Stimulated activated CD4-positive, alpha-beta T cell treated with anti-CD3 and anti-CD28 coated beads, Interleukin-4, amount 100 ng/mL, for 24 hours (primary cell): Measurements from ENCODE around the gene PRDM16.

Source experiments
- DNase-seq: peaks from one replicate; pipeline ENCODE4 v3.0.0-alpha.2; 2020

PRDM16 gene

DNA sequence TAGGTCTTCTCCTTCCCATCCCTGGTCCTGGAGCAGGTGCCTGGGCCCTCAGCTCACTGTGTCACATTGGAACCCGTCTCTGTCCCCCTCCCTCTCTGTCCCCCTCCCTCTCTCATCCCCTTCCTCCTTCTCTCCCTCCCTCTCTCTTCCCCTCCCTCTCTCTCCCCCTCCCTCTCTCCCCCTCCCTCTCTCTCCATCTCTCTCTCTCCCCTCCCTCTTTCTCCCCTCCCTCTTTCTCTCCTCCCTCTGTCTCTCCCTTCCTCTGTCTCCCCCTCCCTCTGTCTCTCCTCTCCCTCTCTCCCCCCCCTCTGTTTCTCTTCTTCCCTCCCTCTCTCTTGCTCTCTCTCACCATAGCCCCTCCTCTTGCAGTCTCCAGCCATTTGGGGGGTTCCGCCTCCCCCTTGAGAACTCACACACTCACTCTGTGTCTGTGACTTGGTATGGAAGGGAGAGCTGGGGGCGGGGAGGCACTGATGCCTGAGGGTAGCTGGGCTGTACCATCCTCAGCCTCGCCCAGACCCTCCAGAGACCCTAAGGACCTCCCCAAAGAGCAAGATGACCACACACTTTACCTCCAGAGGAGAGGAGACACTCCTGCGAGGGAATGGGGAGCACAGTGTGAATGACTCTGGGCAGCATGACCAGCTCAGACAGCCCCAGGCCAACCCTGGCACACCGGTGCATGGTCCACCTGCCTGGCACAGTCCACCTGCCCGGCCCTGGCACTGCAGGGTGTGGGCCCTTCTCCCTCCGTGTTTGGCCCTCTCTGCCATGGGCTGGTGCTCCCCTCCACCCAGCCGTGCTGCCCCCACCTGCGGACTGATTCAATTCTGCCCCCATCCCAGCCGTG lies 282.7 kb downstream of the PRDM16 start:
- DNase-seq, result no peak

DNA sequence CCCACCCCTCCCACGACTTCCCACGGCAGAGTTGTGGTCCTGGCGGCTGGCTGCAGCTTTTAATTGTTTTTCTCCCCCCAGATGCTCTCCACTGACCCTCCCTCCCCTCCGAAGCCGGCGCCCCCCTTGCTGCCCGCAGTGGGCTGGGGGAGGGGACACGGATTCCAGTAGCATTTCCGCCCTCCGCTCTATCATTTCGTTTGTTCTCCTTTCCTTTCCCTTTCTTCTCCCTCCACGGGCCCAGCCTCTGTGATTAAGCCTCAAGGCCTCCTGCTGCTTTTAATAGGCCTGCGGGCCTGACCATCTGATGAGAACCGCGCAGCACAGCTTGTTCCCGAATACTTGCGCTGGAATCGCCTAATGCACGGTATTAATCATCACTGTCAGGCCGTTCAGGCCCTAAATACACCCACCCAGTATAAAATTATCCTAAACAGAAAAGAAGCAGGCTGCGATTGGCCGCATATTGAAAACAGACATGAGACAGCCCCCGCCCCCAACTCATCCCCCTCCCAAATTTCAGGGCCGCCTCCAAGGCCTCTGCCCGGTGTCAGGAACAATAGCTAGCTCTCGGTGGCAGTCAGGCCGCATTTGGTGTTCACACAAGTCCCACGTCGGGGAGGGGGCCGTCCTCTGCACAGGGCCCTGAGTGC lies 283.4 kb downstream of the PRDM16 start:
- no peak for DNase-seq

DNA sequence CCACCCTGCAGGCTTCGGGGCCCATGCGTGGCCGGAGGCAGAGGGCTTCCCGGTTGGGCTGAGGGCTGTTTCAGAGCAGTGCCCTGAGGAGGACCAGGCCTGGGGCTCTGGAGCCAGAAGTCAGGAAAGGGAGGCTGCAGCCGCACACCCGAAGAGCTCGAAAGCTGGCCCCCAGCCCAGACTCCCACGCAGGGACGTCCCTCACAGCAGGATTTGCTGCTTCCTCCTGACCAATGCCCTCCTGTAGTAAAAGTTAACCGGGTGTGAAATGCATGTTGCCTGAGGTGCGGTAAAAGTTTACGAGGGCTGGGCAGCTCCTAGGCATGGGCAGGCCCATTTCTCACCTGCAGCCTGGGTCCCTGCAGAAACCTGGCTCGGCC lies 283.9 kb downstream of the PRDM16 start:
- no peak for DNase-seq

DNA sequence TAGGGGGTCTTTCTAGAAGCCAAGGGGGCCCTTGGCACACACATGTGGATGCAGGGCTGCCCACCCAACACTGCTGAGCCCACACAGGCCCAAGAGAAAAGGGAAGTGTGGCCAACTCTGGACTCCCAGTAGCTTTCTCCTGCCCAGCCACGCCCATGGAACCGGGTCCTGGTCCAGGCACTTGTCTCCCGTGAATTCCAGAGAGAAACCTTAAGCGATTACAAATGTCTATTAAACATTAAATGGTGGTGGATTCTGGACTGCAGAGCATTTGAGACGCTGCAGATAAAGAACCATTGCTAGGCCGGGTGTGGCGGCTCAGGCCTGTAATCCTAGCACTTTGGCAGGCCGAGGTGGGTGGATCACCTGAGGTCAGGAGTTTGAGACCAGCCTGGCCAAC lies 284.9 kb downstream of the PRDM16 start:
- no peak for DNase-seq

DNA sequence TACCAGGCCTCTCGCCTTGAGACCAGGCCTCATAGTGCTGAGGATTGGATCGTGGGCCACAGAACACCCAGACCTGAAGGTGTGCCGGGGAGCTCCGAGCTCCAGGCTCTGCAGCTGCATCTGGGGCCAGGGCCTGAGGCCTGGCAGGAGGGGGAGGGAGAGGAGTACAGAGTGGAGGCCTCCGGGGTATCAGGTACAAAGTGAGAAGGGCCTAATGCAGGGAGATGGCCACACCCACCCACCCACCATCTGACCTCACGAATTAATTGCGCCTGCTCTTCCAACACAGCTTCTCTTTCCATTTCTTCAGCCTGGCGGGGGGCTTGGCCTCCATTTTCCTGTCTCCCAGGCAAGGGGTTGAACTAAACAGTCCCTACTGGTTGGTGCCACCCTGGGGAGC lies 286.1 kb downstream of the PRDM16 start:
- DNase-seq, result no peak

DNA sequence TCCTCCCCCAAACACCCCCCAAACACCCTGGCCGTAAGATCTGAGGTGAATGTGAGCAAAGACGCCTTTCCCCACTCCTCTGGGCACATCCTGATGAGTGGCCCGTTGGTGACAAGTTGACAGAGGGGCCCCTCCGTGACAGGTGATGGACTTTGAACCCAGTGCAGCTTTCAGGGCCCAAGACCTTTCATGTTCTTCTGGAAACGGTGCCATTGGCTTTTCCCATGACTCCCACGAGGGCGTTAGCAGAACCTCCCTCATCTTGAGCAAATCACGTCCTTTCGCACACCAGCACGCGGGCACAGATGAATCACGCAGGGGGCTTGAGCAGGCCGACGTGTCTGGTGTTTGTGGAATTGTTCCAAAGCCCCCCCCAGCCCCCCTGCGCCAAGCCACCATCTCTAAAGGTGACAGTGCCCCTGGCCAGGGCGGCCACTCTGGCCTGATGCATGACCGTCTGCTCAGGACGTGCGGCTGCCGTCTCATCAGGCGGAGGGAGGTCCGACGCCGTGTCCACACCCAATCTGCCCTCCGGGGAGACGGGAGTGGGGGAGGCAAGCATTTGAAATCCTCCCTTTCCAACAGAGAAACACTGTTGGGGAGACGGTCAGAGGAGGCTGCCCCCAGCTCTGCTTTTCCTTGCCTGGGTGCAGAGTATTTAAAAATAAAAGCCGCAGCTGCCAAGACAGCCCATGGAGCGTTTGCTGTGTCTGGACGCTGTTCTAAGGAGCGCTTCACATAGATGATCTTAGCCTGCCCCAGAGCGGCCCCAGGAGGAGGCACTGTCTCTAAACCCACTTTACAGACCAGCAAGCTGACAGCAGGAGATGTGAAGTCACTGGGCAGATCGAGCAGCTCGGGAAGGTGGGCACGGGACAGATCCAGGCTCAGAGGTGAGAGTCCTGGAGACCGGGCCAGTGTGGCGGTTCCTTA lies 287.2 kb downstream of the PRDM16 start:
- DNase-seq, result no peak

DNA sequence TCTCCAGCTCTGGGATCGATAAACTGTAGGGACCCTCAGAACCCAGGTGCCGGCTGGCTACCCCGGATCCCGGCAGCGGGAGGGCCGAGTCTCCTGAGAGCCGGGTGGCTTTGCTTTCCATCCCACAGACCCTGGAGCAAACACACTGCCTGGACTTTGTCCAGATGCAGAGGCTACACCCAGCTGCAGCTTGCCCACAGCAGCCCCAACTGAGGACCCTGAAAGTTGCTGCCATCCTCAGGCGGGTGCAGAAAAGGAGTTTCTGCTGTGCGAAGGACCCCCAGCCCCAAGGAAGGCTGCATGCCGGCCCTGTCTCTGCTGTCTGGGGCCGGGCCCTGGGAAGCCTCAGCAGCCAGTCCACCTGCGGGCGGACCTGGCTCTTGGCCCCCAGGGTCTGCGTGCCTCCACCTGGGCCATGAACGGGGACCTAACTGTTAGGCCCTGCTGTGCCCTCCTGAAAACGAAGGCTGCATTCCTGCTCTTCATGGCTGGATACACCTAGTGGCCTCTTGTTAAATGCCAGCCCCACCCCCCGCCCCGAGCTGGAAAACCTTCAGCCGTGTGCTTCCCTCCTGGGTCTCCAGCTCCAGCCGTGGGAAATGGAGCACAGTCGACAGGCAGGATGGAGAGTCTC lies 287.9 kb downstream of the PRDM16 start:
- no peak for DNase-seq

DNA sequence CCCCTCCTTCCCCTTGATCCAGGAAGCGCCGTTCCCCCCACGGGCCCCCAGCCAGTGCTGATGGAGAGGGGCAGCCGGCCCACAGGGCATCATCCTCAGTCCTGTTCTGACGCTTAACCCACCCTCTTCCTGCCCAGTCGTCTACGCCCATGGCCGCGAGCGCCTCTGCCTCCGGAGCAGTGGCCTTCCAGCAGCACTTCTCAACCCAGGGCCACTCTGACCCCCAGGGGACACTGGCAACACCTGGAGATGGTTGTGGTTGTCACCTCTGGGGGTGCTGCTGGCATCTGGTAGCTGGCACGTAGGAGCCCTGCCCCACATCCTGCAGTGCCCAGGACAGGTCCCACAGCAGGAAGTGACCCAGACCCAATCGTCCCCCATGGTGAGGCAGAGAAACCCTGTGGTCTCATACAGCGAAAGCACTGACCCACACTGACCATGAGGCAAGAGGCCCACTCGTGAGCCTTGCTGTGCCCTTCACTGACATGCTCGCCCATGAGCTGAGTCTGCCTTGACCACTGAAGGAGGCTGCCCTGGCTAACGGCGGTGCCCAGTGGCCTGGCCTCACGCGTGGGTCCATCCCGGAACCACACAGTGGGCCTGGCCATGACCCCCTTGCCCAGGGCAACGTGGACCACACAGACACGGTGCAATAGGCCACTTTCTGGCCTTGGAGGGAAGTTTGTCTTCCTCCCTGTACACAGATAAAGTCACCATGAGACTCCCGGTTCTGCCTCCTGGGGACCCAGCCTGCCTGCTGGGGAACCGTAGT lies 288.7 kb downstream of the PRDM16 start:
- DNase-seq, result no peak

DNA sequence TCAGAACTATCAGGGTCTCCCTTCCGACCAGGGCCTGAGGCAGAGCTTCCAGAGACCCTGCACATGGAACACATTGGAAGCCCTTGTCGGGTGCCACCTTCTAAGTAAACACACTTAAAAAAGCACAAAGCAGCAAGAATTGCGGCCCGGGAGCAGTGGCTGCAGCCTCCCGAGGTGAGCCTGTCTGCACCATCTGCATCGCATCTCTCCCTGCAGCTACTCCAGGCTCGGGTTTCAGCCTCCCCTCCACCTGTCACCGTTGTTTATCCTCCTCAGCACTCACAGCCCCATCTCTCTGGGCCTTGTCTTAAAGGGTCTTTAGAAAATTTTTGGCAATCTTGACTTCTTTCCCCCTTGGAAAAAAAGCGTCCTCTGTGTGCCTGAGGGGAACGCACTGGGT lies 290.3 kb downstream of the PRDM16 start:
- no peak for DNase-seq

DNA sequence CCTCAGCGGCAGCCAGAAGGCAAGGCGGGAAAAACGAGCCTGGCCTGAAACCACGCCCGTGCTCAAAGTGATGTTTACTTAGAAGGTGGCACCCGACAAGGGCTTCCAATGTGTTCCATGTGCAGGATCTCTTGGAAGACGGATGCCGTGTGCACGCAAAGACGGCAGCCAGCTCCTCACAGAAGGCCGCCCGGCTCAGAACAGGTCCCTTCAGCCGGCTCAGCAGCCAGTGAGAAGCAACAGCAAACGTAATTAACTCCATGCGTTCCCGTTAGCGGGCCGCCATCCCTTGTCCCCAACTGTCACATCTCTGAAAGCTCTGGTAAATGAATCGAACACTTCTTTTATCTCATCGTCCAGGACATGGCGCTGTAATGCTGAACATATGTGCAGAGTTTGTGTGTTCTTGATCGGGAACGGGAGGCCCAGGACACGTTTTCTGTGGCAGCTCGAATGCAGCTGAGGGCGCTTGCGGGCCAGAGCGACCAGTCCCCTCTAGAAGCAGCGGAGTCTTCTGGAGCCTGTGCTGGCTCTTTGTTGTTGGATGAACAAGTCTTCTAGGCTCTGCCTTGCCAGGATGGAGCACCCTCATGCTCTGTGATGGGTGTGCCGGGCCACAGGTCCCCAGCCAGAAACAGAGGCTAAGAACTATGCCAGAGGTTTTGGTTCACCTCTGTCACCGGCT lies 290.9 kb downstream of the PRDM16 start:
- DNase-seq, result no peak

DNA sequence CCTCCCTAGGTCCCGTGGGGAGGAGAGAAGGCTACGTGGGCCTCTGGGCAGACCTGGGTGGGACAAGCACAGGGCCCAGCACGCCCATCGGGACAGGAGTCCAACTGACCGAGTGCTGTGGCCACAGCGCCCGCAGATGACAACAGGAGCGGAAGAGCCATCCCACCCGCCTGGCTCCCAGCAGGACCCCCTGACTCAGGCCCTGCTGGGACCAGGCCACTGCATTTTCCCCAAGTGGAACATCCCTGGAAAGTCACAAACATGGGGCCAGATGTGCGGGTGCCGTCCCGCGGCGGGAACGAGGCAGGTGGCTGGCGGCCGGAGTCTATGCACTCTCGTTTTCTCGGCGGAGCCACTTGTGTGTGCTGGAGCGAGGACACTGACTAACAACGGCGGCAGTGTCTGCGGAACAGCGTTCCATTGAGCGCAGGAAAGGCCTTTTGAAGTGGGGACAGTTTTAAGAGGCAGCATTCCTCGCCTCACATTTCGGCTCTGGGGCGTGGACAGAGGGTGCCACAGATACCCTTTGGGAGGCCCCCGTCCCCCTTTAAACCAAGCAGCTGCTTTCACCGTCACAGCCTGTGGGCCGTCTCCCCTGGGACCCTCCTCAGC lies 291.7 kb downstream of the PRDM16 start:
- DNase-seq, result no peak

DNA sequence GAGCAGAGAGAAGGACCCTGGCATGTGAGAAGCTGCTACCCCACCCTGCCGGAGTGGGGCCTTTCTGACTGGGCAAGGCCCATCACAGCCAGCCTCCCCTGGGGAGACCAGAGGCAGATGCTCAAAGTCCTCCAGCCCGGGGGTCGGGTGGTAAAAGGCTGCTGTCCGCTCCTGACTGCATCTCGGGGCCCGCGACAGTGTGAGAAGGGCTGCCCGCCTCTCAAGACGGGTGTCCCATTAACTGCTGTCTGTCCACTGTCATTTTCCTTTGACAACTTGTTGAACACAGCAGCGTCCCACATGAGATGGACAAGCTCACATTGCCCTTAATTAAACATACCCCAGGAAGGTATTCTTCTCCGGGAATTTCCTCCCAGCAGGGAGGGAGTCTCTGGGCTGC lies 294.0 kb downstream of the PRDM16 start:
- DNase-seq, result no peak

DNA sequence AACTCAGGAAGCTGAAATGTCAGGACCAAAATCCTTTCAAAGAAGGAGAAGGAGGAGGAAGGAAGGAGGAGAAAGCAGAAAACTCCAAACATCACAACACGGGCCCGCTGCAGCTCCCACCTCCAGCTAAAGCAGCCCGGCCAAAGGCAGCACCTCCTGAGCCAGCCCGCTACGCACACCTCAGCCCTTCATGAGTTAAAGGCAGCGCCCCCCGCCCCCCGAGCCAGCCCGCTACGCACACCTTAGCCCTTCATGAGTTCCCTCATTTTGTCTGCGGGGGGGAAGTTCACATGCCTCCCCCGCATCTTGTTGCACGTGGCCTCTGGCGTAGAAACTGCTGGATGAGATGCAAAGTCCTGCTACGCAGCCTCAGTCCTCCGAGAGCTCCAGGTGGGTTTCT lies 294.8 kb downstream of the PRDM16 start:
- DNase-seq, result no peak

DNA sequence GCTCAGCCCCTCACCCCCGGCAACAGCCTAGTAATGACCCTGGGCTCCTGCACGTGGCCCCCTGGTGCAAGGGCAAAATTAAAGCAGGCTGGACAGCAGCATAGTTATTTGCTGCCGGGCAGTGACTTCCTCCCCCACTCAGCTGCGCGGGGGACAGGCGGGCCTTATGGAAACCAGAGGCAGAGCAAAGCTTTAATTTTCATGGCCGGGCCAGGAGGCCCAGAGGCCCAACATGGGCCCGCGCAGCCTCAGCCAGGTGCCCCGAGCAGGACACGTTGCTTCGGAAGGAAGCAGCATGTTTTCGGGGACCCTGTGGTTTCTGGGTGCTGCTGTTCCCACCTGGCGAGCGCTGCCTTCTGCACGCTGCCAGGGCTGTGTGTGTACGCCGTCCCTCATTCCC lies 295.5 kb downstream of the PRDM16 start:
- DNase-seq, result no peak

DNA sequence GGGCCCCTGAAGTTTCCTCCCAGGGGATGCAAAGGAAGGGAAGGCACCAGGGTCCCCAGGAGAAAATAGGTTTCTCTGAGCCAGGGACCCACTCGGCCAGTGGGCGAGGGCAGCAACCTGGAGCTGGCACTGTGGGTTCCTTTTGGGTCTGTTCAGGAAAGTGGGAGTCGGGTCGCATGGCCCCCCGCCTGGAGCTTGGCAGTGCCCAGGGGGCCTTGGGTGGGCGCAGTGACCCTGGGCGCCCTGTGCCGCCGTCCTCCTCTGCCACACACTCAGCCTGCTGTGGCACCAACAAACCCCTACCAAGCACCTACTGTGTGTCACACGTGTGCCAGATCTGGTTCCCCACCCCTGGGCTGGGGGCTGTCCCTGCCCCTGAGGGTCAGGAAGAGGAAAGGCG lies 296.0 kb downstream of the PRDM16 start:
- DNase-seq, result no peak

DNA sequence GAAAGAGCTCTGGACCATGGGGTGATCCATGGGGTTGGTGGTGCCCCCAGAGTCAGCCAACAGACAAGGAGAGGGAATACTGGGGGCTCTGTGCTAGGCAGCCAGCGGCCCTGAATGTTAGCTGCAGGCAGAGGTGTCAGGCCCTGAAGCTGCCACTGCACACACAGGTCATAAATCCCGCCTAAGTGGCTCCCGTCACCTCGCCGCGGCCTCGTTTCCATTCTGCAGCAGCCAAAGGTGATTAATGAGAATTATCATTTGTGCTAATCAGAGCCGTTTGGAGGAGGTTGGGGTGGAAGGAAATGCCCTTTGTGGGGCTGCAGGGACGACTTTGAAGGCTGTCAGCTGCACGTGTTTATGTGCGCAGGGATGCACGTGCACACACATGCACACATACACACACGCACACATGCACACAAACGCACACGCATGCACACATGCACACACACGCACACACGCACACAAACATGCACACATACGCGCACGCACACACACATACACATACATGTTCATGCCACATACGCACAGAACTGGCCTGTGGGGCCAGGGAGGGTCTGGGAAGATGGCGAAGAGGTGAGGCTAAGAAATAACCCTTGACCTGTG lies 296.6 kb downstream of the PRDM16 start:
- no peak for DNase-seq

DNA sequence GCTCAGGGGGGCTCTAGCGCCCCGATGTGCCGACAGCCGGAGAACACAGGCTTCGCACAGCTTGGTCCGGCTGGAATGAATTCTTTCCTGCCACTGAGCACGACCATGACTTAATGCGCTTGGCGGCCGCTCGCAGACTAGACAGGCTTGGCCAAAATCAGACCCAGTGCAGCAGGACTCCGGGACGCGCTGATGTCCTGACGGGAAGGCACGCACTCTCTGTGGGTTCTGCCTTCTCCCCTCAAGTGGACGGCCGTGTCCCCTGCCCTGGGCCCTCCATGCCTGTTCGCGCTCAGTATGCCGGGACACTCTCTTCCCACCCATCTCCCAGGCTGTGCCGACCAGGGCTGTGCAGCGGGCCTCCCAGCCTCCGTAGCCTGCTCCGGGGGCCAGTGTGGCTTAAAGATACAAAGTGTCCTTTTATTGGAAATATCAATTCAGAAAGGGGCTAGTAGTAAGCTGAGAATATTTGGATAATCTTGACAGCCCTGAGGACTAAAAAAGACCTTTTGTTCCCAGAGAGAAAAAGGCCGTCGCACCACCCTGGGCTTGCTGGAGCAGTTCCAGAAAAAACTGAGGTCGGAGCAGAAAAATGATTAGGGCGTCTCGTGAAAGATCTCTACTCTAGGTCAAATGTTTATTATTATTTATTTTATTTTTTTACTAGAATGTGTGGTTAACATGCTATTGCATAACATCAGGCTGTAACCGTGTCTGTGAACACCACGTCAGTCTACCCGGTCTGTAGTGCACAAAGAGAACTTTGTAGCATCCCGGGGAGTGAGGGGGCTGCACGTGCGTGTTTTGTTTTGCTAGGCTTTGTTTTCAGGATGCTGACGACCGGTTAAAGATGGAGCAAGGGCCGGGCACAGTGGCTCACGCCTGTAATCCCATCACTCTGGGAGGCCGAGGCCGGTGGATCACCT lies 297.4 kb downstream of the PRDM16 start:
- no peak for DNase-seq

DNA sequence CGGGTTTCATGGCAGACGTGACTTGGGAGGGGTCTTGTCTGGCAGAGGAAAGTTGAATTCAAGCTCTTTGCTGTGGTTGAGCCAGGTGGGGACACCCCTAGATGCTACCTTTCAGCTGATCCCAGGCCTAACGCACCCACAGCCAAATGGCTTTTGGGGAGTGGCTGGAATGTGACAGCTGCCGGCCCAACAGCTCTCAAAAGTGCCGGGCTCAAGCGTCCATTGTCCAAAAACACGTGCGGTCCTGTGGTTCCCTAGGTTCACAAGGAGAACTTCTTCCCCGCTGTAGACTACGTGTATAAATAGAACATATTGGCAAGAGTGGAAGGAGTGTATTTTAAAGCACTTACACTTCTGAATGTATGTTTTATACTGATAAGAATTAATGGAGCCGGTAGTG lies 298.4 kb downstream of the PRDM16 start:
- DNase-seq, result no peak

DNA sequence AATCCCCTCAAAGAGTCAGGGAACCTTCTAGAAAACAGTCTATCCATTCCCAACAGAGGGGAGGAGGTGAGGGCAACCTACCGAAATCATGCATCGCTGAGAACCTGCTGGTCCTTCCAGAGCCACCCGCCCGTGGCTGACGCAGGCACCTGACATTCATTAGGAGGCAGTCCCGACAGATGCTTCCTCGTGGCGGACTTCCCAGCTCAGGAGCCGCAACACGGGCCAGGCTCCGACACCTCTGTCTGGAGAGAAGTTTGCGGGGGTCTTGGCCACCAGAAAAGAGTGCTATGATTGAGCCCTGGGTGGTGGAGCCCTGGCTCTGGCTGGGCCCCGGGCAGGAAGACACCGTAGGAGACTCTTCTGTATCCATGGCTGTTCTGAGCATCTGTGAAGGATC lies 299.1 kb downstream of the PRDM16 start:
- DNase-seq, result no peak
